K562 (cell line): ENCODE data around the gene CCNY.

ENCODE experiments used
- CHD2 ChIP-seq: IDR thresholded peaks from 2 replicates; pipeline ENCODE4 v1.6.1; 2011; ENCODE audit warnings: low read depth, low read length
- CTCF ChIP-seq, 3 experiments: IDR thresholded peaks in 2 of 3; conservative IDR thresholded peaks in 1 of 3; 2 replicates each; pipeline ENCODE4 v1.5.1; 2011 to 2012; ENCODE audit warnings: low read length in 3 of 3, mild to moderate bottlenecking in 3 of 3, control low read depth in 2 of 3, improper control_type of control experiment in 1 of 3, inconsistent platforms in 1 of 3, low read depth in 1 of 3, mixed read lengths in 1 of 3, moderate library complexity in 1 of 3; ENCODE audit not compliant: insufficient read depth in 2 of 3
- DLX4 ChIP-seq: fragments of 250-450 bp; sonication (Bioruptor Pico); IDR thresholded peaks from 2 replicates; pipeline ENCODE4 v1.6.1; 2021; ENCODE audit warnings: mild to moderate bottlenecking
- FOXK2 ChIP-seq, 2 experiments: fragments of 450-650 bp; IDR thresholded peaks in 1 of 2; conservative IDR thresholded peaks in 1 of 2; 2 replicates each; pipeline ENCODE4 v1.6.1; 2016; ENCODE audit warnings: low read depth in 2 of 2, mild to moderate bottlenecking in 1 of 2
- HDAC2 ChIP-seq: fragments of 450-650 bp; IDR thresholded peaks from 2 replicates; pipeline ENCODE4 v1.6.1; 2016; ENCODE audit warnings: mild to moderate bottlenecking
- JUN ChIP-seq, 2 experiments: sonication (generic) in 1 of 2; formaldehyde crosslinking in 1 of 2; IDR thresholded peaks; 2 replicates each; pipeline versions ENCODE4 v1.6.1 to v1.8.0; 2012 to 2022; ENCODE audit warnings: borderline replicate concordance in 2 of 2, mild to moderate bottlenecking in 2 of 2, improper control_type of control experiment in 1 of 2, low read depth in 1 of 2, low read length in 1 of 2, missing genetic modification reagents in 1 of 2
- POLR2AphosphoS5 ChIP-seq: IDR thresholded peaks from 2 replicates; pipeline ENCODE4 v1.6.1; 2011; ENCODE audit warnings: mild to moderate bottlenecking, low read depth, low read length, moderate library complexity; ENCODE audit not compliant: control insufficient read depth, insufficient read depth
- RBM17 ChIP-seq: fragments of 200-400 bp; formaldehyde crosslinking; IDR thresholded peaks from 2 replicates; pipeline ENCODE4 v1.6.1; 2017; ENCODE audit warnings: low read depth, mild to moderate bottlenecking, low read length, borderline replicate concordance
- TEAD4 ChIP-seq, 2 experiments: sonication (generic) in 1 of 2; formaldehyde crosslinking in 1 of 2; IDR thresholded peaks; 2 replicates each; pipeline versions ENCODE4 v1.6.1 to v1.8.0; 2012 to 2022; ENCODE audit warnings: borderline replicate concordance in 1 of 2, inconsistent platforms in 1 of 2, low read length in 1 of 2, mild to moderate bottlenecking in 1 of 2, missing genetic modification reagents in 1 of 2

- TF ChIP-seq FOXK2 (conservative IDR thresholded peaks at IDR 0.05 in 1 of 2, IDR thresholded peaks at IDR 0.05 in 1 of 2; ENCODE audit: low read depth in 2 of 2) (no peak), CTCF (IDR thresholded peaks at IDR 0.05 in 2 of 3, conservative IDR thresholded peaks at IDR 0.05 in 1 of 3; ENCODE audit: insufficient read depth in 2 of 3, low read depth in 1 of 3, low read length in 3 of 3) (no peak), JUN (IDR thresholded peaks at IDR 0.05; ENCODE audit: borderline replicate concordance, low read depth, low read length) (no peak), JUN (CRISPR knock-in tag; IDR thresholded peaks at IDR 0.05; ENCODE audit: borderline replicate concordance) (no peak), TEAD4 (IDR thresholded peaks at IDR 0.05; ENCODE audit: low read length) (no peak), TEAD4 (CRISPR knock-in tag; IDR thresholded peaks at IDR 0.05; ENCODE audit: borderline replicate concordance) (no peak), DLX4 (CRISPR knock-in tag) (no peak), POLR2AphosphoS5 (no peak), RBM17 (no peak), HDAC2 (no peak), CHD2 (no peak)
Measured at GRCh38 chr10:35377050-35377728, 40.9 kb downstream of the CCNY start.
